K562 (cell line): Measurements from ENCODE around the gene ERH.

ENCODE experiments used
- CREB3 ChIP-seq: fragments of 450-650 bp; conservative IDR thresholded peaks from 2 replicates; pipeline ENCODE4 v1.6.1; 2016; ENCODE audit warnings: missing genetic modification characterization, low read depth, mild to moderate bottlenecking, missing compliant biosample characterization, moderate library complexity
- FOXP1 ChIP-seq: sonication (generic); formaldehyde crosslinking; IDR thresholded peaks from 2 replicates; pipeline ENCODE4 v1.8.0; 2022; ENCODE audit warnings: mild to moderate bottlenecking, missing genetic modification reagents
- NR2C2 ChIP-seq, 2 experiments: fragments of 200-800 bp in 1 of 2; sonication (Bioruptor generic) in 1 of 2; sonication (generic) in 1 of 2; formaldehyde crosslinking in 1 of 2; IDR thresholded peaks; 2 replicates each; pipeline versions ENCODE4 v1.6.1 to v1.8.0; 2016 to 2022; ENCODE audit warnings: mild to moderate bottlenecking in 1 of 2, missing compliant biosample characterization in 1 of 2, missing genetic modification characterization in 1 of 2, missing genetic modification reagents in 1 of 2
- REST ChIP-seq, 2 experiments: fragments of 450-650 bp; formaldehyde crosslinking in 1 of 2; IDR thresholded peaks; 2 replicates each; pipeline versions ENCODE4 v1.4.0 to v1.6.1; 2014 to 2020; ENCODE audit warnings: mild to moderate bottlenecking in 2 of 2, borderline replicate concordance in 1 of 2, low read depth in 1 of 2
- ZBTB1 ChIP-seq: sonication (generic); formaldehyde crosslinking; IDR thresholded peaks from 2 replicates; pipeline ENCODE4 v1.8.1; 2023; ENCODE audit warnings: missing genetic modification reagents, low read depth, mild to moderate bottlenecking, borderline replicate concordance
- ZBTB33 ChIP-seq: sonication (generic); formaldehyde crosslinking; IDR thresholded peaks from 2 replicates; pipeline ENCODE4 v1.8.1; 2023; ENCODE audit warnings: mild to moderate bottlenecking, missing genetic modification reagents
- ZNF408 ChIP-seq: fragments of 250-450 bp; sonication (Bioruptor Pico); IDR thresholded peaks from 2 replicates; pipeline ENCODE4 v1.4.0; 2020; ENCODE audit warnings: low read depth, mild to moderate bottlenecking, moderate library complexity

- TF ChIP-seq CREB3 (tag) (no peak), NR2C2 (CRISPR knock-in tag; IDR thresholded peaks at IDR 0.05) (no peak), NR2C2 (tag; IDR thresholded peaks at IDR 0.05) (no peak), FOXP1 (CRISPR knock-in tag) (no peak), REST (IDR thresholded peaks at IDR 0.05; ENCODE audit: borderline replicate concordance) (no peak), REST (CRISPR knock-in tag; IDR thresholded peaks at IDR 0.05; ENCODE audit: low read depth) (no peak), ZBTB1 (no peak), ZBTB33 (CRISPR knock-in tag) (no peak), ZNF408 (CRISPR knock-in tag) (no peak)
Measured at GRCh38 chr14:69345402-69345801, 52.7 kb downstream of the ERH start.
